K562 (cell line): Measurements from ENCODE around the gene CBX1. TPM values are rescaled to one million over a fixed set of nuclear protein-coding genes. Genes with fewer than 3 reads are reported as not detected.

Experiments
- CTBP1 ChIP-seq: fragments of 450-650 bp; IDR thresholded peaks from 2 replicates; pipeline ENCODE4 v1.6.1; 2016; ENCODE audit warnings: borderline replicate concordance
- E2F8 ChIP-seq: fragments of 450-650 bp; IDR thresholded peaks from 2 replicates; pipeline ENCODE4 v1.7.1; 2018; ENCODE audit warnings: mild to moderate bottlenecking, low read depth; ENCODE audit not compliant: partially characterized antibody
- GATA2 ChIP-seq: sonication (generic); formaldehyde crosslinking; IDR thresholded peaks from 2 replicates; pipeline ENCODE4 v1.4.0; 2020; ENCODE audit warnings: mild to moderate bottlenecking, missing genetic modification reagents
- JUNB ChIP-seq: fragments of 450-650 bp; formaldehyde crosslinking; conservative IDR thresholded peaks from 2 replicates; pipeline ENCODE4 v1.4.0; 2020; ENCODE audit warnings: mild to moderate bottlenecking
- KAT2B ChIP-seq: IDR thresholded peaks from one replicate; pipeline ENCODE4 v1.6.1; 2012; ENCODE audit warnings: low read depth, mild to moderate bottlenecking, control low read depth, inconsistent platforms, low read length, moderate library complexity
- SMAD1 ChIP-seq: fragments of 150-350 bp; IDR thresholded peaks from 2 replicates; pipeline ENCODE4 v1.6.1; 2014; ENCODE audit warnings: low read length, low read depth; ENCODE audit not compliant: partially characterized antibody
- TBL1XR1 ChIP-seq, 2 experiments: IDR thresholded peaks; 2 replicates each; pipeline ENCODE4 v1.6.1; 2012; ENCODE audit warnings: improper control_type of control experiment in 2 of 2, low read length in 2 of 2, mild to moderate bottlenecking in 1 of 2
- TGIF2 ChIP-seq: sonication (generic); formaldehyde crosslinking; IDR thresholded peaks from 2 replicates; pipeline ENCODE4 v1.8.1; 2022; ENCODE audit warnings: mild to moderate bottlenecking, missing genetic modification reagents, moderate library complexity
- TRIM24 ChIP-seq, 2 experiments: fragments of 450-650 bp; IDR thresholded peaks; 2 replicates each; pipeline ENCODE4 v1.6.1; 2016
- VEZF1 ChIP-seq: fragments of 200-800 bp; sonication (Bioruptor generic); IDR thresholded peaks from 2 replicates; pipeline ENCODE4 v1.6.1; 2017; ENCODE audit warnings: missing genetic modification characterization, missing compliant biosample characterization
- ZFX ChIP-seq: sonication (generic); formaldehyde crosslinking; IDR thresholded peaks from 2 replicates; pipeline ENCODE4 v1.8.0; 2022; ENCODE audit warnings: mild to moderate bottlenecking, missing genetic modification reagents, moderate library complexity
- ZNF143 ChIP-seq: sonication (generic); formaldehyde crosslinking; IDR thresholded peaks from 2 replicates; pipeline ENCODE4 v1.9.0; 2022; ENCODE audit warnings: mild to moderate bottlenecking, missing genetic modification reagents
- ZNF184 ChIP-seq: sonication (generic); formaldehyde crosslinking; IDR thresholded peaks from 2 replicates; pipeline ENCODE4 v1.5.0; 2020; ENCODE audit warnings: missing genetic modification reagents
- ZNF79 ChIP-seq: fragments of 250-450 bp; sonication (Bioruptor Pico); IDR thresholded peaks from 2 replicates; pipeline ENCODE4 v1.4.0; 2020; ENCODE audit warnings: low read depth, mild to moderate bottlenecking, moderate library complexity
- polyA plus RNA-seq, 8 experiments: library from polyadenylated mRNA; depleted of rRNA in 4 of 8; stranded (reverse) in 5 of 8; unstranded in 3 of 8; fragments of >200 nt; fragmentation: Nextera tagmentation in 2 of 8; fragmentation: Illumina TruSeq in 1 of 8; extraction: Ambion mirVana in 2 of 8; extraction: Trizol in 1 of 8; gene quantifications; 2 replicates each; pipeline versions ENCODE4 v1.2.1 to v1.2.3, GENCODE V29; 2011 to 2014; ENCODE audit warnings: inconsistent platforms in 1 of 8, missing spikeins in 1 of 8
- total RNA-seq, 7 experiments: library from RNA; depleted of rRNA in 6 of 7; stranded (reverse); fragments of >200 nt in 6 of 7; fragmentation: Illumina TruSeq in 2 of 7; extraction: Trizol in 2 of 7; gene quantifications; 2 replicates each; pipeline versions ENCODE4 v1.2.1 to v1.2.3, GENCODE V29; 2011 to 2021; ENCODE audit warnings: low replicate concordance in 1 of 7
- TF ChIP-seq, protein P1 (sequence below): fragments of 450-650 bp; IDR thresholded peaks from 2 replicates; pipeline ENCODE4 v1.6.1; 2016; ENCODE audit warnings: borderline replicate concordance
- TF ChIP-seq, protein P2 (sequence below): fragments of 450-650 bp; IDR thresholded peaks from 2 replicates; pipeline ENCODE4 v1.6.1; 2016; ENCODE audit warnings: low read depth, mild to moderate bottlenecking, moderate library complexity
- TF ChIP-seq, protein P3 (sequence below): fragments of 250-450 bp; sonication (Bioruptor Pico); IDR thresholded peaks from 2 replicates; pipeline ENCODE4 v1.8.0; 2021; ENCODE audit warnings: moderate library complexity, mild to moderate bottlenecking, inconsistent platforms

Gene CBX1
- total and polyA plus RNA-seq, 9 of the 15 experiments (the other 6 are each of a cell fraction or from before 2014, with no cell fraction given) = 10.6 to 95.7 (median 52.7) TPM

- no peak for TF ChIP-seq E2F8
- peak; percentile 80 for TF ChIP-seq VEZF1 (CRISPR knock-in tag)
- no peak for TF ChIP-seq SMAD1
- TF ChIP-seq JUNB (CRISPR knock-in tag) = no peak
- TF ChIP-seq, protein P1, sequence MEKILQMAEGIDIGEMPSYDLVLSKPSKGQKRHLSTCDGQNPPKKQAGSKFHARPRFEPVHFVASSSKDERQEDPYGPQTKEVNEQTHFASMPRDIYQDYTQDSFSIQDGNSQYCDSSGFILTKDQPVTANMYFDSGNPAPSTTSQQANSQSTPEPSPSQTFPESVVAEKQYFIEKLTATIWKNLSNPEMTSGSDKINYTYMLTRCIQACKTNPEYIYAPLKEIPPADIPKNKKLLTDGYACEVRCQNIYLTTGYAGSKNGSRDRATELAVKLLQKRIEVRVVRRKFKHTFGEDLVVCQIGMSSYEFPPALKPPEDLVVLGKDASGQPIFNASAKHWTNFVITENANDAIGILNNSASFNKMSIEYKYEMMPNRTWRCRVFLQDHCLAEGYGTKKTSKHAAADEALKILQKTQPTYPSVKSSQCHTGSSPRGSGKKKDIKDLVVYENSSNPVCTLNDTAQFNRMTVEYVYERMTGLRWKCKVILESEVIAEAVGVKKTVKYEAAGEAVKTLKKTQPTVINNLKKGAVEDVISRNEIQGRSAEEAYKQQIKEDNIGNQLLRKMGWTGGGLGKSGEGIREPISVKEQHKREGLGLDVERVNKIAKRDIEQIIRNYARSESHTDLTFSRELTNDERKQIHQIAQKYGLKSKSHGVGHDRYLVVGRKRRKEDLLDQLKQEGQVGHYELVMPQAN = peak; percentile 85; the same call in 1 of the 2 replicates
- no peak for TF ChIP-seq GATA2 (CRISPR knock-in tag)
- peak; percentile 58; the same call in 1 of the 2 replicates for TF ChIP-seq ZNF143 (CRISPR knock-in tag)
- TF ChIP-seq ZFX (CRISPR knock-in tag) = no peak
- TF ChIP-seq TBL1XR1 (IDR thresholded peaks at IDR 0.05; ENCODE audit: low read length in 2 of 2) = no peak
- TF ChIP-seq TGIF2 (CRISPR knock-in tag) = no peak
- no peak for TF ChIP-seq ZNF79 (CRISPR knock-in tag)
- TF ChIP-seq TRIM24 (IDR thresholded peaks at IDR 0.05) = no peak
- peak; percentile 17 for TF ChIP-seq CTBP1
- TF ChIP-seq, protein P2, sequence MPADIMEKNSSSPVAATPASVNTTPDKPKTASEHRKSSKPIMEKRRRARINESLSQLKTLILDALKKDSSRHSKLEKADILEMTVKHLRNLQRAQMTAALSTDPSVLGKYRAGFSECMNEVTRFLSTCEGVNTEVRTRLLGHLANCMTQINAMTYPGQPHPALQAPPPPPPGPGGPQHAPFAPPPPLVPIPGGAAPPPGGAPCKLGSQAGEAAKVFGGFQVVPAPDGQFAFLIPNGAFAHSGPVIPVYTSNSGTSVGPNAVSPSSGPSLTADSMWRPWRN = no peak
- no peak for TF ChIP-seq KAT2B
- TF ChIP-seq, protein P3, sequence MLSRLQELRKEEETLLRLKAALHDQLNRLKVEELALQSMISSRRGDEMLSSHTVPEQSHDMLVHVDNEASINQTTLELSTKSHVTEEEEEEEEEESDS (CRISPR knock-in tag) = no peak
- TF ChIP-seq ZNF184 (CRISPR knock-in tag) = no peak
Measured at GRCh38 chr17:48025040-48025903, 76.0 kb downstream of the CBX1 start (continued).
